ENCODE measurements around the gene MAF. TPM values are rescaled to one million over a fixed set of nuclear protein-coding genes. Genes with fewer than 3 reads are reported as not detected.

MAF gene
- total RNA-seq, 1 donor from 2014 or later, result 31.4 TPM

GRCh38 chr16:79576602-79577001 lies 23.9 kb downstream of the MAF start:
- no peak overlapping the region for H3K27ac Mint-ChIP-seq (ENCODE audit: unreplicated experiment)
- peaks cover 2% of the 10 kb centered on the region for H3K4me1 Mint-ChIP-seq (ENCODE audit: unreplicated experiment)
- TF ChIP-seq, protein P1, sequence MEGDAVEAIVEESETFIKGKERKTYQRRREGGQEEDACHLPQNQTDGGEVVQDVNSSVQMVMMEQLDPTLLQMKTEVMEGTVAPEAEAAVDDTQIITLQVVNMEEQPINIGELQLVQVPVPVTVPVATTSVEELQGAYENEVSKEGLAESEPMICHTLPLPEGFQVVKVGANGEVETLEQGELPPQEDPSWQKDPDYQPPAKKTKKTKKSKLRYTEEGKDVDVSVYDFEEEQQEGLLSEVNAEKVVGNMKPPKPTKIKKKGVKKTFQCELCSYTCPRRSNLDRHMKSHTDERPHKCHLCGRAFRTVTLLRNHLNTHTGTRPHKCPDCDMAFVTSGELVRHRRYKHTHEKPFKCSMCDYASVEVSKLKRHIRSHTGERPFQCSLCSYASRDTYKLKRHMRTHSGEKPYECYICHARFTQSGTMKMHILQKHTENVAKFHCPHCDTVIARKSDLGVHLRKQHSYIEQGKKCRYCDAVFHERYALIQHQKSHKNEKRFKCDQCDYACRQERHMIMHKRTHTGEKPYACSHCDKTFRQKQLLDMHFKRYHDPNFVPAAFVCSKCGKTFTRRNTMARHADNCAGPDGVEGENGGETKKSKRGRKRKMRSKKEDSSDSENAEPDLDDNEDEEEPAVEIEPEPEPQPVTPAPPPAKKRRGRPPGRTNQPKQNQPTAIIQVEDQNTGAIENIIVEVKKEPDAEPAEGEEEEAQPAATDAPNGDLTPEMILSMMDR (IDR thresholded peaks at IDR 0.05; ENCODE audit: unreplicated experiment), result no peak
- H3K9me3 Mint-ChIP-seq (ENCODE audit: unreplicated experiment), result no peaks in the 10 kb centered on the region
- DNase-seq (ENCODE audit: low spot score), result no peak
- no peaks in the 10 kb centered on the region for H3K27me3 Mint-ChIP-seq (ENCODE audit: unreplicated experiment)
- H3K4me3 Mint-ChIP-seq (ENCODE audit: unreplicated experiment), result no peak overlapping the region
- H3K36me3 Mint-ChIP-seq (ENCODE audit: low read depth, unreplicated experiment), result no peaks in the 10 kb centered on the region

DNA sequence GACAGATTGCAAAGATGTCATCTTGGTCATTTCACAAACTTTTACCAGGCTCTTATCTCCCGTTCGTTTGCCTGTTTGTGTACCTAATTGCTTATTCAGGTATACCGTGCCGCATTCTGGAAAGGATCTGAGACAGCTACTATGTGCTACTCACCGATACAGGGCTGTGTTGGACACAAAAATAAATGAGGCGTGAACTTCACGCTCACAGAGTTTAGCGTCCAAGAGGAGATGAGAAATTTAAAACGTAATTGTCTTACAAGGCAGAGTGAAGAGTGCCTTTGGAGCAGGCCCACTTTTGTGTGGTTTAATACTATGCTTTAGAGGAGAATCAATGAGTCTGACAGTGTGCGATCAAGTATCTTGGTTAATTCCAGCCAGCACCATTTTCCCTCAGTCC lies 26.7 kb downstream of the MAF start:
- no peaks in the 10 kb centered on the region for H3K27me3 Mint-ChIP-seq (ENCODE audit: unreplicated experiment)
- TF ChIP-seq, protein P1 (IDR thresholded peaks at IDR 0.05; ENCODE audit: unreplicated experiment), result no peak

GRCh38 chr16:79573071-79573470 lies 27.5 kb downstream of the MAF start:
- H3K36me3 Mint-ChIP-seq (ENCODE audit: low read depth, unreplicated experiment), result no peaks in the 10 kb centered on the region
- H3K9me3 Mint-ChIP-seq (ENCODE audit: unreplicated experiment), result no peaks in the 10 kb centered on the region
- TF ChIP-seq, protein P1 (IDR thresholded peaks at IDR 0.05; ENCODE audit: unreplicated experiment), result no peak
- H3K27ac Mint-ChIP-seq (ENCODE audit: unreplicated experiment), result no peak overlapping the region
- H3K27me3 Mint-ChIP-seq (ENCODE audit: unreplicated experiment), result no peaks in the 10 kb centered on the region
- DNase-seq (ENCODE audit: low spot score), result no peak
- H3K4me3 Mint-ChIP-seq (ENCODE audit: unreplicated experiment), result no peak overlapping the region
- no peaks in the 10 kb centered on the region for H3K4me1 Mint-ChIP-seq (ENCODE audit: unreplicated experiment)

More for the DNA sequence above, 26.7 kb downstream of the MAF start:
- no peaks in the 10 kb centered on the region for H3K9me3 Mint-ChIP-seq (ENCODE audit: unreplicated experiment)
- no peak overlapping the region for H3K4me3 Mint-ChIP-seq (ENCODE audit: unreplicated experiment)
- no peaks in the 10 kb centered on the region for H3K36me3 Mint-ChIP-seq (ENCODE audit: low read depth, unreplicated experiment)
- DNase-seq (ENCODE audit: low spot score), result no peak
- no peak overlapping the region for H3K27ac Mint-ChIP-seq (ENCODE audit: unreplicated experiment)
- H3K4me1 Mint-ChIP-seq (ENCODE audit: unreplicated experiment), result no peaks in the 10 kb centered on the region

DNA sequence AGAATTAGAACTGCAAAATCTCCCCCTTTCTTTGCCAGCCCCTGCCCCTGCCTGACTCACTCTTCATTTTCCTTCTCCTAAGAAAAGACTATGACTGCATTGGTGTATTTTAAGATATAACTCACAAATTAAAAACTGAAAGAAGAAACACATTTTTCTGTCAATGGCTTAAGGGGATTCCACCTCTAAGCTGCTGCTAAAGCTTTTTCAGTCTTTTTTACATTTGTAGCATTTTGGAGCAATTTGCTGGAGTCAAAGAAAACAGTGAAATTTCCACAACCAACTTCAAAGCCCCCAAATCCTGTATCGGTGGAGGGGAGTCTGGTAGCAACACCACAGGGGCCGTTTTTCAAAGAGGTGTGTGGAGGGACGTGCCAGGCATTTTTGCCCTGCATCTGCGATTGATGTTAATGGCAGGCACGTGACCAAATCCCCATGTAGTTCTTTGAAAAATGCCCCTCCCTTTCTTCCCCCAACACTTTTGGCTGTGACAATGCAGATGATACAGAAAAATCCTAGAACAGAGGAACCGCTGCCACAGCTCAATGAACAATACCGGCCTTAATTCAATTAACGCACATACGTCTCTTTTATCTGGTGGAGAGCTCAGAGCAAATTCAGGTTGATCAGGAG lies 28.5 kb downstream of the MAF start:
- H3K36me3 Mint-ChIP-seq (ENCODE audit: low read depth, unreplicated experiment), result no peaks in the 10 kb centered on the region
- TF ChIP-seq, protein P1 (IDR thresholded peaks at IDR 0.05; ENCODE audit: unreplicated experiment), result no peak
- H3K4me1 Mint-ChIP-seq (ENCODE audit: unreplicated experiment), result no peaks in the 10 kb centered on the region
- H3K4me3 Mint-ChIP-seq (ENCODE audit: unreplicated experiment), result no peak overlapping the region
- DNase-seq (ENCODE audit: low spot score), result no peak
- no peak overlapping the region for H3K27ac Mint-ChIP-seq (ENCODE audit: unreplicated experiment)
- no peaks in the 10 kb centered on the region for H3K9me3 Mint-ChIP-seq (ENCODE audit: unreplicated experiment)
- no peaks in the 10 kb centered on the region for H3K27me3 Mint-ChIP-seq (ENCODE audit: unreplicated experiment)

DNA sequence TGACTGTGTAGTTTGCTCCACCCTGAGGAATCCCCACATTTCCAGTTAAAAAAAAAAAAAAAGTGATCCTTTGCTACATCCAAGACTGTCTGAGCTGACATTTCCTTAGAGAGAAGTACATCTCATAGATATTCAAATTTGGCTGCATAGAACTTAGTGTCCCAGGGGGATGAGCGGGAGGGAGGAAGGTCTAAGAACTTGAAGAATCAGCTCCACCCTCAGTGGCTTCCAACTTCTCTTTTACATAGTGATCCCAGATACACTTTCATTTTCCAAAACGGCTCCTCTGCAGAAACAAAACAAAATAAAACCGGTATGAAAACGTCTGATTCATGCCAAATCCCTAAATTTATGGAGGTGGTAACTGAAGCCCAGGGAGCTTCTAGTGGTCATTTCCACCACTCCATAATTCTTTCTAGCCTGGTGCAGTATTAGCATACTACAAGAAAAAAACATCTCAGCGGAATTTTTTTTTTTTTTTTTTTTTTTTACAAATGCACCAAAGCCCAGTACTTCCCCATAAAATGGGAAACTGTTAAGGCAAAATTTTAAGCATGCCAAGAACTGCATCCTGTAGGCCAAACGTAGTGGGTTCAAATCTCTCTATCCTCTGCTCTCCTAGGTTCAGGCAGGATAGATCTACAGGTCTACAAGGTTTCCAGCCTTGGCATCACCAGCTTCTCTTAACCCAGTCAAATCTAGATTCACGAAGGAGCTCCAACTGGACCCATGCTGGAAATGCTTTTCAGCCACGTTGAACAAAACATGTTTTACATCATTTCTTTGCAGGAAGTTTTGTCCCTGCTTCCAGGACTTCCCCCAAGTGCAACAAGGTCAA lies 29.3 kb downstream of the MAF start:
- TF ChIP-seq, protein P1 (IDR thresholded peaks at IDR 0.05; ENCODE audit: unreplicated experiment), result no peak
- no peaks in the 10 kb centered on the region for H3K4me1 Mint-ChIP-seq (ENCODE audit: unreplicated experiment)
- H3K27ac Mint-ChIP-seq (ENCODE audit: unreplicated experiment), result no peak overlapping the region
- no peaks in the 10 kb centered on the region for H3K36me3 Mint-ChIP-seq (ENCODE audit: low read depth, unreplicated experiment)
- H3K9me3 Mint-ChIP-seq (ENCODE audit: unreplicated experiment), result no peaks in the 10 kb centered on the region
- no peaks in the 10 kb centered on the region for H3K27me3 Mint-ChIP-seq (ENCODE audit: unreplicated experiment)
- no peak for DNase-seq (ENCODE audit: low spot score)
- no peak overlapping the region for H3K4me3 Mint-ChIP-seq (ENCODE audit: unreplicated experiment)
